K562 (cell line): ENCODE results near the gene FERMT3. TPM values are rescaled to one million over a fixed set of nuclear protein-coding genes. Genes with fewer than 3 reads are reported as not detected.

Experiments used
- ELF2 ChIP-seq: fragments of 250-450 bp; sonication (Bioruptor Pico); IDR thresholded peaks from 2 replicates; pipeline ENCODE4 v1.5.0; 2021; ENCODE audit warnings: mild to moderate bottlenecking
- FOXA1 ChIP-seq: fragments of 450-650 bp; IDR thresholded peaks from 2 replicates; pipeline ENCODE4 v1.6.1; 2016; ENCODE audit warnings: mild to moderate bottlenecking, borderline replicate concordance
- NFIX ChIP-seq: fragments of 250-450 bp; sonication (Bioruptor Pico); IDR thresholded peaks from 2 replicates; pipeline ENCODE4 v1.4.0; 2020; ENCODE audit warnings: low read depth, mild to moderate bottlenecking, moderate library complexity
- SIN3A ChIP-seq, 2 experiments: fragments of 150-350 bp in 1 of 2; IDR thresholded peaks; 2 replicates each; pipeline ENCODE4 v1.6.1; 2011 to 2016; ENCODE audit warnings: borderline replicate concordance in 2 of 2, low read depth in 2 of 2, low read length in 2 of 2, mild to moderate bottlenecking in 2 of 2, moderate library complexity in 2 of 2; ENCODE audit not compliant: control insufficient read depth in 1 of 2
- THRA ChIP-seq: fragments of 450-650 bp; IDR thresholded peaks from 2 replicates; pipeline ENCODE4 v1.6.1; 2017; ENCODE audit warnings: mild to moderate bottlenecking, moderate library complexity
- ZNF699 ChIP-seq: fragments of 250-450 bp; sonication (Bioruptor Pico); IDR thresholded peaks from 2 replicates; pipeline ENCODE4 v1.8.0; 2021; ENCODE audit warnings: mild to moderate bottlenecking, moderate library complexity; ENCODE audit not compliant: insufficient replicate concordance
- ZNF764 ChIP-seq: fragments of 250-450 bp; sonication (Bioruptor Pico); IDR thresholded peaks from 2 replicates; pipeline ENCODE4 v1.4.0; 2020; ENCODE audit warnings: low read depth, mild to moderate bottlenecking, moderate library complexity
- polyA plus RNA-seq, 8 experiments: library from polyadenylated mRNA; depleted of rRNA in 4 of 8; stranded (reverse) in 5 of 8; unstranded in 3 of 8; fragments of >200 nt; fragmentation: Nextera tagmentation in 2 of 8; fragmentation: Illumina TruSeq in 1 of 8; extraction: Ambion mirVana in 2 of 8; extraction: Trizol in 1 of 8; gene quantifications; 2 replicates each; pipeline versions ENCODE4 v1.2.1 to v1.2.3, GENCODE V29; 2011 to 2014; ENCODE audit warnings: inconsistent platforms in 1 of 8, missing spikeins in 1 of 8
- total RNA-seq, 7 experiments: library from RNA; depleted of rRNA in 6 of 7; stranded (reverse); fragments of >200 nt in 6 of 7; fragmentation: Illumina TruSeq in 2 of 7; extraction: Trizol in 2 of 7; gene quantifications; 2 replicates each; pipeline versions ENCODE4 v1.2.1 to v1.2.3, GENCODE V29; 2011 to 2021; ENCODE audit warnings: low replicate concordance in 1 of 7
- TF ChIP-seq, protein P1 (sequence below), 2 experiments: IDR thresholded peaks; 2 replicates each; pipeline ENCODE4 v1.6.1; 2012; ENCODE audit warnings: improper control_type of control experiment in 2 of 2, low read depth in 2 of 2, low read length in 2 of 2, borderline replicate concordance in 1 of 2

The FERMT3 gene
- total and polyA plus RNA-seq, 9 of the 15 experiments (the other 6 are each of a cell fraction or from before 2014, with no cell fraction given): 3.2 to 275 (median 79.7) TPM

GRCh38 chr11:64245797-64246620 is 39.5 kb downstream of the FERMT3 start (continued):
- no peak for TF ChIP-seq NFIX (CRISPR knock-in tag)
- TF ChIP-seq, protein P1, sequence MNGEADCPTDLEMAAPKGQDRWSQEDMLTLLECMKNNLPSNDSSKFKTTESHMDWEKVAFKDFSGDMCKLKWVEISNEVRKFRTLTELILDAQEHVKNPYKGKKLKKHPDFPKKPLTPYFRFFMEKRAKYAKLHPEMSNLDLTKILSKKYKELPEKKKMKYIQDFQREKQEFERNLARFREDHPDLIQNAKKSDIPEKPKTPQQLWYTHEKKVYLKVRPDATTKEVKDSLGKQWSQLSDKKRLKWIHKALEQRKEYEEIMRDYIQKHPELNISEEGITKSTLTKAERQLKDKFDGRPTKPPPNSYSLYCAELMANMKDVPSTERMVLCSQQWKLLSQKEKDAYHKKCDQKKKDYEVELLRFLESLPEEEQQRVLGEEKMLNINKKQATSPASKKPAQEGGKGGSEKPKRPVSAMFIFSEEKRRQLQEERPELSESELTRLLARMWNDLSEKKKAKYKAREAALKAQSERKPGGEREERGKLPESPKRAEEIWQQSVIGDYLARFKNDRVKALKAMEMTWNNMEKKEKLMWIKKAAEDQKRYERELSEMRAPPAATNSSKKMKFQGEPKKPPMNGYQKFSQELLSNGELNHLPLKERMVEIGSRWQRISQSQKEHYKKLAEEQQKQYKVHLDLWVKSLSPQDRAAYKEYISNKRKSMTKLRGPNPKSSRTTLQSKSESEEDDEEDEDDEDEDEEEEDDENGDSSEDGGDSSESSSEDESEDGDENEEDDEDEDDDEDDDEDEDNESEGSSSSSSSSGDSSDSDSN (IDR thresholded peaks at IDR 0.05; ENCODE audit: borderline replicate concordance in 1 of 2, low read depth in 2 of 2, low read length in 2 of 2): 0 out of 4 replicates have a peak, but pooled peaks of 1 of the 2 experiments have one; percentile 59
- TF ChIP-seq ELF2 (CRISPR knock-in tag): no peak
- TF ChIP-seq SIN3A (IDR thresholded peaks at IDR 0.05; ENCODE audit: borderline replicate concordance in 2 of 2, control insufficient read depth in 1 of 2, low read depth in 2 of 2, low read length in 2 of 2): peak; percentile 25 to 75; a peak in 1 of 4 replicates
- no peak for TF ChIP-seq FOXA1
- TF ChIP-seq THRA: no peak
- no peak for TF ChIP-seq ZNF699 (CRISPR knock-in tag)
- TF ChIP-seq ZNF764 (CRISPR knock-in tag): no peak
- TF ChIP-seq, all 486 proteins: peak for 93
